Mesenteric fat pad (tissue), 1 donor: ENCODE data around the gene ALOX15B. TPM values are rescaled to one million over a fixed set of nuclear protein-coding genes. Genes with fewer than 3 reads are reported as not detected.
A peak's percentile ranks its signal among the peaks of the same experiment; 100 is the strongest.
"Not testable (repeated sequence)": the region's sequence is repeated elsewhere in the genome, so short reads cannot be mapped to it uniquely, and the experiment has no call there.

Source experiments
- DNase-seq: peaks from one replicate; pipeline ENCODE4 v3.0.0-alpha.2; 2020; ENCODE audit warnings: low spot score
- total RNA-seq: library from RNA; stranded (reverse); fragmentation: NEBNext Ultra II Directional; extraction: Animal tissue kit (Norgen Biotek cat#: 25700); gene quantifications from one replicate; pipeline ENCODE4 v1.2.1, GENCODE V29; 2021
- donor health status: DM: yes; HTN: yes; CAD: no.

ALOX15B gene
- total RNA-seq, 1 donor from 2014 or later = 2.9 TPM

DNA sequence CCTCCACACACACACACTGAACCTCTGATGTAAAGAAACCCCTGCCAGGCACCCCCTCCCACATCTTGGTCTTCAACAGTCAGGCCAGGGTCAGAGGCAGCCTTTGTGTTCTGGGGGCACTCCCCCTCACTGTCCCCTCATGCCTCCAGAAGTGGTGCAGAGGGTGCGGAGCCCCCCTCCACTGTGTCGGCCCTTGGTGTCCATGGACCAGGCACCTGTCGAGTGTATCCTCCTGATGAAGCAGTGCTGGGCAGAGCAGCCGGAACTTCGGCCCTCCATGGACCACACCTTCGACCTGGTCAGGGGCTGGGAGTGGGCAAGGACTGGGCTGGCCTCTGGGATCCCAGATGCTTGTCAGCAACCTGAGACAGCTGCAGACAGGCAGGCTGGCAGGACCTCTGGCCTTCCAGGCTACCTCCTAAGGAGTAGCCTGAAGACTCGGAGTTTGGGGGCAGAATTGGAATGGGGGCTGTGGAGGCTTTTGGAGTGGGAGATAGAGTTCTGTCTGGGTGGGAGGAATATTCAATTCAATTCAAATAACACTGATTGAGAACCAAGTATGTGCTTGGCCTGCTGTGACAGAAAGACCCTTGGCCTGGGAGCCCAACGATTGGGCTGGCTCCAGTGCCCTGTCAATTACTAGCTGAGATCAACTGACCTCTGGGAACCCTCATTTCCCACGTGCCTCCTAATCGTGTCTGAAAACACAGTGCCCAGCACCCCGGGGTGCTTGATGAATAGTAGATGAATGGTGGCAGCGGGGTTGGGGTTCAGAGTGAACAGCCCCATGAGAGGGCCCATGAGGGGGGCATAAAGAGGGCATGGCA lies 24.9 kb upstream of the ALOX15B start:
- DNase-seq = no peak

- DNase-seq = no peak
These were observed 24.4 kb upstream of the ALOX15B start for GRCh38 chr17:8014558-8014850.

GRCh38 chr17:8015236-8015956 lies 23.5 kb upstream of the ALOX15B start:
- no peak for DNase-seq

GRCh38 chr17:8015957-8016631 lies 22.8 kb upstream of the ALOX15B start:
- peak; percentile 89 for DNase-seq

DNA sequence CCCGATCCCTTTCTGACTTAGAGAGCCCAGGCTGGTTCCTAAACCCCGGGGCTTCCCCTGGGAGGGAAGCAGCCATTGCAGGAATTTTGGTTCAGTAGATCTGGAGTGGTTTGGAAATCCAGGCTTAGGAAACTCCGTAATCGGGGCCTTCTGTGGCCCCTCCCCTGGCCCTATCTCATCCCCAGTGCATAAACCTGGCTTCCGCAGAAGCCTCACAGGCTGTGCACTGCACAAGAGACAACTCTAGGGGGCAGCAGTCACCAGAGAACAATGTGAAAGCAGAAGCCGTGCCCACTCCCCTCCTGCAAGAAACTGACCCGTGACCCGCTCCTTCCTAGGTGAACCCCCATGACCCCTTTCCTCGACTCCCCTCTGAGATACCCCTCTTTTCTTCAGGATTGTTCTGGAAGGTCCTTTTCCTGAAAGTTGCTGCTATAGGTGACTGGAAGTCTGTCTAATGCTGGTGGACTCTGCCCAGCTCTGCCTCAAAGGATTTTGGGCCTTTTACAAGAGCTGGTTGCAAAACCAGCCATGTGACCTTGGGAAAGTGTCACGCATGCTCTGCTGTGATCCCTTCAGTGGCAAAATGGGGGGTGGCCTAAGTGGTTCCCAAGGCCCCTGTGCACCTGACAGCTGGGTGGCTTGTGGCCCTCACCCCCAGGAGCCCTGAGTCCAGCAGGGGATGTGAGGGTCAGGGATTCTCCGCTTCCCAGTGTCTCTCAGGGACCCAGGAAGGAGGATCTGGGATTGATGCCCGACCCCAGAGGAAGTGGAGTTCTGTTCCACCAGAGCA lies 22.0 kb upstream of the ALOX15B start:
- no peak for DNase-seq

DNA sequence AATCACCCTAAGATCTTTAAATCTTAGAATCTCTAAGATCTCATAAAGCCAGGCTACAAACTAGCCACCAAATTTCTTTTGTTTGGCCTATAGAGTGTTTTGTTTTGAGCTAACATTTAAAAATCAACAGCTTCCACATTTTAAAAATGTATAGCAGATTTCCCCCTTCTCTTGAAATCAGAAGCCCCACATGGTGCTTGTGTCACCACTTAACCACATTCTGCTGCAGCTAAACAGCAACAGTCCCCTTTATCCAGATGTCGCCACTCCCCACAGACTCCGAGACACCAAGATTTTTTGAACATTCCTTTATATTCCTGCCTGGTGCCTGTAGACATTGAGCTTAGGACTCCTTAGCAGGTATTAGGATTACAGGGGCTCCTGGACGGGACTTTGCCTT lies 20.4 kb upstream of the ALOX15B start:
- no peak for DNase-seq

DNA sequence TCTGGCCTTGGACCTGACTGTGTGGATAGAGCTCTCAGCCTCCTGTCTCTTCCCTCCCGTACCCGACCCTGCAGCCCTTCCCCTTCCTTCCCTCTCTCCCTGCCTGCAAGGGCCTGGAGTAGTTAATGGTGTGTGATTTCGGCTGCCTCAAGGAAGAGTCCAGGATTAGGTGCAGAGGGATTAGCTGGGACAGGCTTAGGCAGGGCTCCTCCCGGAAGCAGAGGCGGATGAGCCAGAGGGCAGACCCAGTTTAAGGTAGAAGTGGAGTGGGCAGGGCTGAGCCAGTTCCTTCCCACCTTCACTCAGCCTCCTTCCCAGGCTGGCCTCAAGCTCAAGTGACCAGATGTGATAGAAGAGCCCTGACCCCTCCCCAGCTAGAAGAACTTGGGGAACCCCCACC lies 19.7 kb upstream of the ALOX15B start:
- DNase-seq = peak; percentile 59

- peak; percentile 87 for DNase-seq
These were observed 18.9 kb upstream of the ALOX15B start for GRCh38 chr17:8019665-8020650.

- DNase-seq = peak; percentile 55
These were observed 17.9 kb upstream of the ALOX15B start for GRCh38 chr17:8020776-8021564.

- DNase-seq = peak; percentile 82
These were observed 17.1 kb upstream of the ALOX15B start for GRCh38 chr17:8021565-8022359.

GRCh38 chr17:8022360-8023003 lies 16.4 kb upstream of the ALOX15B start:
- DNase-seq = no peak

DNA sequence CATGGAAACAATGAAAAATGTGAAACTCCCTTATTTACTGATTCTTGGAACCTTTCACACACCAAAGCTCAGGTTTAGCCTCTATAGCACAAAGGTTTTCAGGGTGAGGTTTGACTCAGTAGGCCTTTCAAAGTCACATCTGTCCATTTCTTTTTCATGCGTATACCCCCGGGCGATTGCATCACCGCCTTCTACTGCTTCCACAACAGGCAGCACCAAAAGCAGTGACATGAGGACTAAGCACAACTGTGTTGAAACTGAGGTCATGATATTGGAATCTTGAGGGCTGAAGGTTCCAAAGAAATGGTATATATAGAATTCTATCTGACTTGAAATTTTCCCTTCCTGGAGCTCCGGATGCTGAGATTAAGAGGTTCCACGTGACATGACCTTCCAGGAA lies 14.7 kb upstream of the ALOX15B start:
- not testable (repeated sequence) for DNase-seq

- peak; percentile 67 for DNase-seq
These were observed 13.5 kb upstream of the ALOX15B start for GRCh38 chr17:8025176-8025911.

GRCh38 chr17:8029121-8029520 lies 9.7 kb upstream of the ALOX15B start:
- no peak for DNase-seq

DNA sequence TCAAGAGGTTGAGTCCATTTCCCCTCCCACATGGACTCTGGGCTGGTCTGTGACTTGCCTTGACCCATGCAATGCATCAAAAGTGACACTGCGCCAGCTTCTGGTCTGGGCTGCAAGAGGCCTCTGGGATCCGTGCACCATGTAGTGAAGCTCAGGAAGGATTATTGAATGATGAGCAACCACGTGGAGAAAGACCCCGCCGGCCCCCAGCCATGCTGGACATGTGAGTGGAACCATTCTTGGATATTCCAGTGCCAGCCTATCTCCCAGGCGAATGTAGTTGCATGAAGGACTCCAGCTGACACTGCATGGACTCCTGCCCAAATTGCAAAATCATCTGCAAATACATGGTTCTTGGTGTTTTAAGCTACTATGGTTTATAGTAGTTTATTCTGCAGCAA lies 7.6 kb upstream of the ALOX15B start:
- no peak for DNase-seq

GRCh38 chr17:8031950-8032349 lies 6.9 kb upstream of the ALOX15B start:
- no peak for DNase-seq

GRCh38 chr17:8032442-8032841 lies 6.4 kb upstream of the ALOX15B start:
- no peak for DNase-seq
